MM.1S (cell line): ENCODE measurements around the gene NMNAT3.

Experiments
- CTCF ChIP-seq: fragments of 300-600 bp; sonication (generic); IDR thresholded peaks from 2 replicates; pipeline ENCODE4 v1.5.1; 2016; ENCODE audit warnings: antibody characterized with exemption, low read length, mixed read lengths
- EZH2 ChIP-seq: fragments of 300-600 bp; sonication (generic); optimal IDR thresholded peaks from 2 replicates; pipeline ENCODE3; 2017; ENCODE audit warnings: low read depth, mild to moderate bottlenecking, antibody characterized with exemption, low read length, mixed read lengths
- EZH2phosphoT487 ChIP-seq: fragments of 300-600 bp; sonication (generic); IDR thresholded peaks from 2 replicates; pipeline ENCODE4 v1.6.1; 2018; ENCODE audit warnings: antibody characterized with exemption, low read length

GRCh38 chr3:139610886-139611285 is 66.9 kb downstream of the NMNAT3 start:
- no peak for TF ChIP-seq EZH2
- TF ChIP-seq CTCF = no peak
- no peak for TF ChIP-seq EZH2phosphoT487
